Smooth muscle cell of the pulmonary artery (primary cell): ENCODE measurements around the gene BNC1. TPM values are rescaled to one million over a fixed set of nuclear protein-coding genes. Genes with fewer than 3 reads are reported as not detected.

ENCODE experiments used
- total RNA-seq: library from RNA; depleted of rRNA; stranded (reverse); fragments of >200 nt; gene quantifications from 2 replicates; pipeline ENCODE4 v1.2.3, GENCODE V29; 2014

The BNC1 gene
- total RNA-seq: 0.91 and 21.4 TPM in 2 replicates

GRCh38 chr15:83284559-83285283, at the start of gene BNC1:
Gene BNC1 (minus strand): TSS chr15:83284664. CDS start chr15:83284628, 36 bp downstream.

GRCh38 chr15:83207660-83208366, 76.7 kb downstream of the BNC1 start, which contains the start of gene HDGFL3:
Gene HDGFL3 (minus strand): TSS chr15:83207823. CDS start chr15:83207414, 409 bp downstream.

Other genes starting within 250 kb of the BNC1 start
- gene BTBD1, start 217.4 kb downstream of the BNC1 start, total RNA-seq: 95.1 and 113 TPM in 2 replicates
- gene TM6SF1, start 177.0 kb downstream of the BNC1 start, total RNA-seq: 0.33 and 0.83 TPM in 2 replicates
- 23.9 and 24.4 TPM in 2 replicates for gene HDGFL3, start 76.8 kb downstream of the BNC1 start, total RNA-seq
- gene SH3GL3, start 162.7 kb upstream of the BNC1 start, total RNA-seq: 0.07 and 0.20 TPM in 2 replicates